ENCODE data around the gene TMEM107. TPM values are rescaled to one million over a fixed set of nuclear protein-coding genes. Genes with fewer than 3 reads are reported as not detected.

Gene TMEM107
- total RNA-seq, 2 donors from 2014 or later, result 45.1 to 50.8 TPM

DNA sequence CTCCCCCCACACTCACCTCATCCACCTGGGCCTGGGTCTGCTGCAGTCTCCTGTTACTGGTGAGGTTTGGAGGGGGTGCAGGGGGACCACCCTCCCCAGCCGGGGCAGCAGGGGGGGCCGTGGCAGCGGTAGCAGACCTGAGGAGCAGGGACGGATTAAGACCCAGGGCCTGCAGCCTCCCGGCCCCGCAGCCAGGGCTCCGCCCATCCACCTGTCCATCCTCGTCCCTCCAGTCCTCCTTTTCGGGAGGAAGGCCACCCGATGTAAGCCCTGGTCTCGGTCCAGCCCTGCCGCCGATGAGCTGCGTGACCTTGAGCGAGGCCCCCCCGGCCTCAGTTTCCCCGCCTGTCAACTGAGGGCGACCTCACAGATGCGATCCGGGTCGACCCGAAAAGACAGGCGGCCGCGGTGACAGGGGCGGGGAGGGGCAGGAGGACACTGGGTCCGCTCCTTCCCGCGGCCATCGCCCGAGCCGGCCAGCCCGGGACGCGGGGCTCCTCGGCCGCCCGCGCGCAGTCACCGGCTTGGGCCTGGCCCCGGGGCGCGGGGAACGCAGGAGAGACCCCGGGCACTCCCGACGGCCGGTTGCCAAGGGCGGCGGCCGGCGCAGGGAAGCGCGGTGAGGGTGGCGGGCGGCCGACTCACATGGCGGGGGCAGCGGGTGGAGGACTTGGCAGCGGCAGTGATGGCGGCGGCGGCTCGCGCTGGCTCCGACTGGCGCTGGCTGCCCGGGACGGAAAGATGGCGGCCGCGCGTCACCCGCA is 13.8 kb downstream of the TMEM107 start, which contains the start of gene VAMP2:
Gene VAMP2 (minus strand): TSS at position 716 of the 764 bp plus-strand sequence. CDS start 69 bp downstream, at position 647.
- peak; percentile 88 to 92 for DNase-seq
- peak; percentile 69 to 72 for ATAC-seq (replicated peaks in 1 of 2)
- peaks cover 65% of the 10 kb centered on the region for H3K4me1 Mint-ChIP-seq (ENCODE audit: low read depth)
- peaks cover 3 to 22% of the 10 kb centered on the region in 2 donors for H3K36me3 Mint-ChIP-seq (ENCODE audit: insufficient read depth in 2 of 2)
- no peaks in the 10 kb centered on the region for H3K9me3 Mint-ChIP-seq
- H3K27me3 Mint-ChIP-seq (ENCODE audit: low read depth), result no peaks in the 10 kb centered on the region
- peak within 1 kb of the TSS; percentile 95 for H3K27ac Mint-ChIP-seq
- peak within 1 kb of the TSS; percentile 88 to 90 for H3K4me3 Mint-ChIP-seq

- peaks cover 3 to 22% of the 10 kb centered on the region in 2 donors for H3K36me3 Mint-ChIP-seq (ENCODE audit: insufficient read depth in 2 of 2)
- no peaks in the 10 kb centered on the region for H3K9me3 Mint-ChIP-seq
- peak overlapping the region; percentile 89 for H3K27ac Mint-ChIP-seq
- peak overlapping the region; percentile 88 to 90 for H3K4me3 Mint-ChIP-seq
- H3K4me1 Mint-ChIP-seq (ENCODE audit: low read depth), result peaks cover 62% of the 10 kb centered on the region
- H3K27me3 Mint-ChIP-seq (ENCODE audit: low read depth), result no peaks in the 10 kb centered on the region
- no peak for DNase-seq
- ATAC-seq (replicated peaks in 1 of 2), result no peak
Measured at GRCh38 chr17:8161289-8162232, 14.6 kb downstream of the TMEM107 start.

- H3K36me3 Mint-ChIP-seq (ENCODE audit: insufficient read depth in 2 of 2), result peaks cover 3 to 22% of the 10 kb centered on the region in 2 donors
Measured at GRCh38 chr17:8160741-8161221, 15.4 kb downstream of the TMEM107 start.

DNA sequence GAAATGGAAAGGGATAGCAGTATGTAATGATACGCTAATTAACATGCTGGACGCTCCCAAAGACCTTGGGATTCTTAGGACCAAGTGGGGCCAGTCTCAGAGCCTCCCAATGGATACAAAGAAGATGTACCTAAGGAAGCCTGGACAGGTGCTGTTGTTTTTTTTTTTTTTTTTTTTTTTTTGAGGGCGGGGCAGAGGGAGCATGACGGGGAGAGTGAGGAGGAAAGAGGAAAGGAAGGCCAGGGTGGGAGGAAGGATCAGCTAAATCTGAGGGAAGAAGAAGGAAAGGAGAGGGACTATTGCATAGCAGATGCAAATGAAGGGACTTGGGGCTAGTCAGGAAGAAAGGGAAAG is 16.0 kb downstream of the TMEM107 start:
- Mint-ChIP-seq H3K36me3 (ENCODE audit: insufficient read depth in 2 of 2) (peaks cover 3 to 22% of the 10 kb centered on the region in 2 donors), H3K4me1 (ENCODE audit: low read depth) (peaks cover 60% of the 10 kb centered on the region), H3K4me3 (peak overlapping the region; percentile 11 to 88), H3K27me3 (ENCODE audit: low read depth) (no peaks in the 10 kb centered on the region), H3K9me3 (no peaks in the 10 kb centered on the region), H3K27ac (peak overlapping the region; percentile 27)
- no peak for ATAC-seq (replicated peaks in 1 of 2)
- no peak for DNase-seq

More at GRCh38 chr17:8160741-8161221, 15.4 kb downstream of the TMEM107 start:
- Mint-ChIP-seq H3K4me1 (ENCODE audit: low read depth) (peaks cover 61% of the 10 kb centered on the region), H3K27me3 (ENCODE audit: low read depth) (no peaks in the 10 kb centered on the region), H3K27ac (peak overlapping the region; percentile 89), H3K9me3 (no peaks in the 10 kb centered on the region), H3K4me3 (peak overlapping the region; percentile 88 to 90)
- no peak for DNase-seq
- ATAC-seq (replicated peaks in 1 of 2), result no peak

DNA sequence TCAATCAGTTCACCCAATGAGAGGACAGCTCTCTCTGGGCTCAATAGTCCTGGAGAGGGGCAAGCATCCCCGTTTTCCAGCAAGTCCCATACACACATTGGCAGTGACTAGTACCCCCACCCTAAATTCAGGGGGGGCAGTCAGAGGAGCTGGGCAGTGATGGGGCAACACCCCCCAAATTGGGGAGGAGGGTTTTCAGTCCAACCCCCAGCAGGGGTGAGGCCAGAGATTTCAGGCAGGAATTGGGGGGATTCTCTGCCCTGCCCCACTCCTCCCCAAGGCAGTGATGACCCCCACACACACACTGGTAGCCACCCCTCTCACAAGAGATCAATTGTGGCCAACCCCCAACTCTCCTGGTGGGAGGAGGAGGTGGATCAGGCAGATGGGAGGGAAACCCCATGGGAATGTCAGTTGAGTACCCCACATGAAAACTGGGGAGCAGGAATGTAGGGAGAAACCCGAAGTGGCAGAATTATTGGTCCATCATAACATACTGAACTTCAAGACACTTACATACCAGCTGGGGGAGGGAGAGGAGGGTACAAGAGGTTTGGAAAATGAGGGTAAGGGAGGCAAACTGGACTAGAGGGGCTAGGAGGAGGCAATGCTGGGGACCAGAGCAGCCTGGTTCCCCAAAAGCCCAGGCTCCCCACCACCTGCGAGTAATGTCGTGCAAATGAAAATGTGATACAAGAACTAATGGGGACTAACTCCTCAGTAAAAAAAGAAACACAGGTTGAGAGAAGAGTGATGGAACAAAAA is 16.5 kb downstream of the TMEM107 start:
- Mint-ChIP-seq H3K27ac (peak overlapping the region; percentile 27), H3K4me3 (peak overlapping the region; percentile 36 to 56), H3K4me1 (ENCODE audit: low read depth) (peaks cover 55% of the 10 kb centered on the region), H3K36me3 (ENCODE audit: insufficient read depth in 2 of 2) (peaks cover 3 to 22% of the 10 kb centered on the region in 2 donors), H3K9me3 (no peaks in the 10 kb centered on the region), H3K27me3 (ENCODE audit: low read depth) (no peaks in the 10 kb centered on the region)
- no peak for DNase-seq
- ATAC-seq (replicated peaks in 1 of 2), result no peak

GRCh38 chr17:8159032-8159400 is 17.2 kb downstream of the TMEM107 start:
- Mint-ChIP-seq H3K4me3 (peak overlapping the region; percentile 62 to 64), H3K27ac (peak overlapping the region; percentile 55), H3K36me3 (ENCODE audit: insufficient read depth in 2 of 2) (peaks cover 3 to 22% of the 10 kb centered on the region in 2 donors), H3K9me3 (no peaks in the 10 kb centered on the region), H3K4me1 (ENCODE audit: low read depth) (peaks cover 49% of the 10 kb centered on the region), H3K27me3 (ENCODE audit: low read depth) (no peaks in the 10 kb centered on the region)
- ATAC-seq (replicated peaks in 1 of 2) (no peak), DNase-seq (no peak)

GRCh38 chr17:8158267-8159031 is 17.7 kb downstream of the TMEM107 start:
- peaks cover 43% of the 10 kb centered on the region for H3K4me1 Mint-ChIP-seq (ENCODE audit: low read depth)
- DNase-seq (peak; percentile 90 to 92), ATAC-seq (replicated peaks in 1 of 2) (no peak)
- peaks cover 3 to 22% of the 10 kb centered on the region in 2 donors for H3K36me3 Mint-ChIP-seq (ENCODE audit: insufficient read depth in 2 of 2)
- H3K27ac Mint-ChIP-seq, result peak overlapping the region; percentile 55
- H3K9me3 Mint-ChIP-seq, result no peaks in the 10 kb centered on the region
- H3K27me3 Mint-ChIP-seq (ENCODE audit: low read depth), result no peaks in the 10 kb centered on the region
- H3K4me3 Mint-ChIP-seq, result peak overlapping the region; percentile 62 to 64

GRCh38 chr17:8156246-8156992 is 19.8 kb downstream of the TMEM107 start:
- no peaks in the 10 kb centered on the region for H3K9me3 Mint-ChIP-seq
- H3K27me3 Mint-ChIP-seq (ENCODE audit: low read depth), result no peaks in the 10 kb centered on the region
- peak; percentile 100 for DNase-seq
- H3K27ac Mint-ChIP-seq, result no peak overlapping the region
- no peak overlapping the region for H3K4me3 Mint-ChIP-seq
- peaks cover 38% of the 10 kb centered on the region for H3K4me1 Mint-ChIP-seq (ENCODE audit: low read depth)
- peaks cover 3 to 20% of the 10 kb centered on the region in 2 donors for H3K36me3 Mint-ChIP-seq (ENCODE audit: insufficient read depth in 2 of 2)
- ATAC-seq (replicated peaks in 1 of 2), result peak; percentile 81 to 84

DNA sequence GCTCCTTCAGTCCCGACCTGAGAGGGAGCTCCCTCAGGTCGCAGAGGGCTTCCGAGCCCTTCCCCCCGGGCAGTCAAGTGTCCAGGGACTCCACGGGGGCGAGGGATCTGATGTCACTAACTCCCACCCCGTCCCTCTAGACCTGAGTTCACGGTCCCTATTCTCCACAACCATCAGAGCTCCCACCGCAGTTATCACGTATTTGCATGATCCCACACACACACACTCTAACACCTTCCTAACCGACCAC is 20.3 kb downstream of the TMEM107 start:
- H3K4me3 Mint-ChIP-seq, result no peak overlapping the region
- DNase-seq, result no peak
- no peak overlapping the region for H3K27ac Mint-ChIP-seq
- peaks cover 35% of the 10 kb centered on the region for H3K4me1 Mint-ChIP-seq (ENCODE audit: low read depth)
- ATAC-seq (replicated peaks in 1 of 2), result no peak
- H3K27me3 Mint-ChIP-seq (ENCODE audit: low read depth), result no peaks in the 10 kb centered on the region
- H3K9me3 Mint-ChIP-seq, result no peaks in the 10 kb centered on the region
- H3K36me3 Mint-ChIP-seq (ENCODE audit: insufficient read depth in 2 of 2), result peaks cover 3 to 18% of the 10 kb centered on the region in 2 donors

- DNase-seq (no peak), ATAC-seq (replicated peaks in 1 of 2) (no peak)
- H3K9me3 Mint-ChIP-seq, result no peaks in the 10 kb centered on the region
- no peak overlapping the region for H3K27ac Mint-ChIP-seq
- no peak overlapping the region for H3K4me3 Mint-ChIP-seq
- H3K4me1 Mint-ChIP-seq (ENCODE audit: low read depth), result peaks cover 30% of the 10 kb centered on the region
- peaks cover 3 to 18% of the 10 kb centered on the region in 2 donors for H3K36me3 Mint-ChIP-seq (ENCODE audit: insufficient read depth in 2 of 2)
- no peaks in the 10 kb centered on the region for H3K27me3 Mint-ChIP-seq (ENCODE audit: low read depth)
Measured at GRCh38 chr17:8155231-8155995, 20.8 kb downstream of the TMEM107 start.

DNA sequence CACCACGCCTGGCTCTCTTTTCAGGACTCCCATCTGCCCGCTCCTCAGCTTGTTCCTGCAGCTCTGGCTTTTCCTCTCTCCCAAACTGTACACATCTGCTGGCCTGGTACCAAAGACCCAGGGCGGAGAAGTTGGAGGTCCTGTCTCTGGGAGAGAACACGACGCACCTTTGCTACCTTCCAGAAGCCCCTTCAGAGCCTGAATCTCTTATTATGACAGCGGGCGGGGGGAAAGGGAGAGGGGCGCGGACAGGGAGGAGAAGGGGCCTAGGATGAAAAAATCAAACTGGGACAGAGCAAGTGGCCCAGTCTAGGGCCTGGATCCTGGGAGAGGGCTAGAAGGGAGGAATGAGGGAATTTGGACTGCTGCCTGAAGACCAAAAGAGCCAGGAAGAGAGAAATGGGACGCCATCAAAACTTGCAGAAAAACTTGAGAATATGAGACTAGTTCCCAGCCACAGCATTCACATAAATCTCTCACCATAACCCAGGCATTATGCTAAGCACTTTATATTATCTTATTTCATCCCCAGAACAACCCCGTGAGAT is 21.5 kb downstream of the TMEM107 start:
- Mint-ChIP-seq H3K27me3 (ENCODE audit: low read depth) (no peaks in the 10 kb centered on the region), H3K27ac (peak overlapping the region; percentile 14), H3K4me3 (no peak overlapping the region), H3K9me3 (no peaks in the 10 kb centered on the region), H3K4me1 (ENCODE audit: low read depth) (peaks cover 23% of the 10 kb centered on the region), H3K36me3 (ENCODE audit: insufficient read depth in 2 of 2) (peaks cover 3 to 13% of the 10 kb centered on the region in 2 donors)
- DNase-seq (no peak), ATAC-seq (replicated peaks in 1 of 2) (no peak)
